Keratinocyte (primary cell): Measurements from ENCODE around the gene NPR1. TPM values are rescaled to one million over a fixed set of nuclear protein-coding genes. Genes with fewer than 3 reads are reported as not detected.

ENCODE experiments used
- DNase-seq: peaks from one replicate; pipeline ENCODE4 v3.0.0-alpha.2; 2011; ENCODE audit warnings: low read depth, missing footprints, low spot score
- FAIRE-seq: peaks from 2 replicates; lab custom pipeline; 2011; peaks lifted over from hg19 to GRCh38; lab: Jason Lieb, UNC
- H2AFZ ChIP-seq: 2 replicates; pipeline ENCODE4 v1.6.0; 2012; ENCODE audit warnings: low read length, control low read depth, inconsistent platforms; ENCODE audit not compliant: control insufficient read depth
- H3K27ac ChIP-seq: 2 replicates; pipeline ENCODE4 v1.5.1; 2011; ENCODE audit warnings: low read length; ENCODE audit not compliant: control insufficient read depth, insufficient read depth
- H3K27me3 ChIP-seq: 3 replicates; pipeline ENCODE4 v1.6.0; 2011; ENCODE audit warnings: low read length; ENCODE audit not compliant: control insufficient read depth, insufficient read depth; ENCODE audit errors: extremely low read depth
- H3K36me3 ChIP-seq, 2 experiments: 2 replicates in 1 of 2; 3 replicates in 1 of 2; pipeline ENCODE4 v1.5.1; 2011; ENCODE audit warnings: low read length in 2 of 2, mild to moderate bottlenecking in 1 of 2; ENCODE audit not compliant: control insufficient read depth in 2 of 2, insufficient read depth in 2 of 2; ENCODE audit errors: extremely low read depth in 1 of 2
- H3K4me1 ChIP-seq: 3 replicates; pipeline ENCODE4 v1.5.1; 2011; ENCODE audit warnings: low read length; ENCODE audit not compliant: control insufficient read depth, insufficient read depth; ENCODE audit errors: extremely low read depth
- H3K4me2 ChIP-seq: 3 replicates; pipeline ENCODE4 v1.6.0; 2011; ENCODE audit warnings: low read depth, low read length; ENCODE audit not compliant: control insufficient read depth, insufficient read depth; ENCODE audit errors: extremely low read depth
- H3K4me3 ChIP-seq, 3 experiments: fragments of 200-600 bp in 1 of 3; sonication (generic) in 1 of 3; 2 replicates in 2 of 3; 3 replicates in 1 of 3; pipeline ENCODE4 v1.5.1; 2011 to 2016; ENCODE audit warnings: low read length in 3 of 3, mild to moderate bottlenecking in 3 of 3, control low read depth in 2 of 3, inconsistent platforms in 1 of 3, low read depth in 1 of 3, mixed read lengths in 1 of 3, mixed run types in 1 of 3, moderate library complexity in 1 of 3; ENCODE audit not compliant: control insufficient read depth in 2 of 3, insufficient read depth in 2 of 3; ENCODE audit errors: extremely low read depth in 1 of 3
- H3K79me2 ChIP-seq: 2 replicates; pipeline ENCODE4 v1.6.0; 2012; ENCODE audit warnings: low read length; ENCODE audit not compliant: control insufficient read depth, insufficient read depth
- H3K9ac ChIP-seq: 3 replicates; pipeline ENCODE4 v1.6.0; 2011; ENCODE audit warnings: low read length; ENCODE audit not compliant: control insufficient read depth, insufficient read depth; ENCODE audit errors: extremely low read depth
- H3K9me1 ChIP-seq: 3 replicates; pipeline ENCODE4 v1.6.0; 2011; ENCODE audit warnings: low read length; ENCODE audit not compliant: control insufficient read depth, insufficient read depth; ENCODE audit errors: extremely low read depth
- H3K9me3 ChIP-seq: 2 replicates; pipeline ENCODE4 v1.5.1; 2012; ENCODE audit warnings: low read depth, low read length; ENCODE audit not compliant: control insufficient read depth
- H4K20me1 ChIP-seq: 3 replicates; pipeline ENCODE4 v1.6.0; 2011; ENCODE audit warnings: low read length; ENCODE audit not compliant: control insufficient read depth, insufficient read depth; ENCODE audit errors: extremely low read depth
- CTCF ChIP-seq, 3 experiments: IDR thresholded peaks in 1 of 3; conservative IDR thresholded peaks in 1 of 3; optimal IDR thresholded peaks in 1 of 3; 2 replicates in 2 of 3; 3 replicates in 1 of 3; pipeline versions ENCODE3 to v1.5.1; 2011; ENCODE audit warnings: low read length in 3 of 3, mild to moderate bottlenecking in 3 of 3, moderate library complexity in 2 of 3, control low read depth in 1 of 3, inconsistent platforms in 1 of 3; ENCODE audit not compliant: insufficient read depth in 2 of 3; ENCODE audit errors: extremely low read depth in 1 of 3
- EZH2 ChIP-seq: IDR thresholded peaks from one replicate; pipeline ENCODE4 v1.6.1; 2012; ENCODE audit warnings: inconsistent platforms, mild to moderate bottlenecking, low read length, moderate library complexity
- dilution Hi-C: fragments of 300-500 bp; cut with MboI; formaldehyde crosslinking; loops from one replicate; pipeline ENCODE4 v1.7.0; 2020; ENCODE audit warnings: low sequenced_read_pairs; ENCODE audit not compliant: extremely low pct_ligation_motif_present
- polyA plus RNA-seq, 5 experiments: library from polyadenylated mRNA; depleted of rRNA in 3 of 5; stranded (reverse) in 3 of 5; stranded (forward) in 1 of 5; unstranded in 1 of 5; fragments of >200 nt; gene quantifications; 1 replicate in 1 of 5; 2 replicates in 3 of 5; 3 replicates in 1 of 5; pipeline versions ENCODE4 v1.2.1 to v1.2.3, GENCODE V29; 2011 to 2012; ENCODE audit warnings: missing spikeins in 2 of 5, low read depth in 1 of 5, low replicate concordance in 1 of 5

NPR1 gene
- polyA plus RNA-seq, 1 donor (not counting 4 experiments of a cell fraction or from before 2014, with no cell fraction given) = not detected

DNA sequence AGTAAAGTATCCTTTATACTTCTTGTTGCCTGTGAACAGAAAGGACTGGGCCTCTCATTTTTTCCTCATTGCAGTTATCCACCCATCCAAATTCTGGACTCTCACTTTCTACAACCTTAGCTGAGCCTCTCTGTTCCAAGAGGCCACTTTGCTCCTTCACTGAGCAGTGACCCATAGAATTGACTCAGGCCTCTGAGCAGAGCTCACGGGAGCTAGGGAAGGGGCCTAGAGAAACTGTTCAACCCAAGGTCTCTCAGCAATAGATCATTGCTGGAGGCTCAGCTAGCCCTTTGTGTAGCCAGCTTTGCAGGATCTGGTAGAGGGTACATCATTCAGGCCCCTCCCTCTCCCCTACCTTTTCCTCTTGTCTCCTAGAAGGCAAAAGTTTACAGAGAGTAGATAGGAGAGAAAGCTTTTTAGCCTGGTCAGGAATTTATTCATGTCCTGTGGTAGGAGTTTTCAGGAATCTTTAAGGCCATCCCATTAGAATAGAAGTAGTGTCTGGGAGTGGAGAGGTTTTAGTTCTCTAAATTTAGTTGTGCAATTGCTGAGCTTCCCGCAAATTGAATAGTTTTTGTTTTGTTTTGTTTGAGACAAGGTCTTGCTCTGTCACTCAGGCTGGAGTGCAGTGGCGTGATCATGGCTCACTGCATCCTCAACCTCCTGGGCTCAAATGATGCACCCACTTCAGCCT is 56.1 kb downstream of the NPR1 start:
- H2AFZ ChIP-seq = no peak overlapping the region
- H3K4me1 ChIP-seq = no peaks in the 10 kb centered on the region
- no peak overlapping the region for H3K27ac ChIP-seq
- peaks cover 2% of the 10 kb centered on the region for H3K79me2 ChIP-seq
- no peak overlapping the region for H3K9ac ChIP-seq
- no peak for TF ChIP-seq EZH2
- DNase-seq = no peak
- no peak overlapping the region for H3K4me3 ChIP-seq
- H3K9me3 ChIP-seq = no peaks in the 10 kb centered on the region
- dilution Hi-C loops = no loop called here
- FAIRE-seq = no peak
- no peak overlapping the region for H3K4me2 ChIP-seq
- no peaks in the 10 kb centered on the region for H3K9me1 ChIP-seq
- H3K27me3 ChIP-seq = no peaks in the 10 kb centered on the region
- no peaks in the 10 kb centered on the region for H4K20me1 ChIP-seq
- peaks cover 0 to 3% of the 10 kb centered on the region in 2 experiments for H3K36me3 ChIP-seq

DNA sequence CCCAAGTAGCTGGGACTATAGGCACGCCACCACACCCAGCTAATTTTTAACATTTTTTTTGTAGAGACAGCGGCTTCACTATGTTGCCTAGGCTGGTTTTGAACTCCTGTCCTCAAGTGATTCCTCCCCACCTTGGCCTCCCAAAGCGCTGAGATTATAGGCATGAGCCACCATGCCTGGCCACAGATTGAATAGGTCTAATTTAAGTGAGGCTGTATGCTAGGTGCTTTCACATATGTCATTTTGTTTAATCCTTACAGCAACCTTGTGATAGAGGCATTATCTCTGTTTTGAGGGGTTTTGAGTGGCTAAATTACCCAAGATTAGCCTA is 56.6 kb downstream of the NPR1 start:
- Histone ChIP-seq H3K4me1 (no peaks in the 10 kb centered on the region), H3K4me3 (no peak overlapping the region), H3K9me1 (no peaks in the 10 kb centered on the region), H3K9me3 (no peaks in the 10 kb centered on the region), H3K36me3 (peaks cover 0 to 3% of the 10 kb centered on the region in 2 experiments), H2AFZ (no peak overlapping the region), H3K79me2 (no peaks in the 10 kb centered on the region), H3K9ac (no peak overlapping the region), H3K27me3 (no peaks in the 10 kb centered on the region), H3K4me2 (no peak overlapping the region), H3K27ac (no peak overlapping the region), H4K20me1 (no peaks in the 10 kb centered on the region)
- no peak for FAIRE-seq
- TF ChIP-seq CTCF (optimal IDR thresholded peaks at IDR 0.05 in 1 of 3, IDR thresholded peaks at IDR 0.05 in 1 of 3, conservative IDR thresholded peaks at IDR 0.05 in 1 of 3; ENCODE audit: extremely low read depth in 1 of 3, insufficient read depth in 2 of 3, low read length in 3 of 3) (no peak), EZH2 (no peak)
- dilution Hi-C loops = no loop called here
- DNase-seq = no peak

GRCh38 chr1:153741986-153742385 is 63.5 kb downstream of the NPR1 start:
- no peaks in the 10 kb centered on the region for H4K20me1 ChIP-seq
- H3K36me3 ChIP-seq = peaks cover 22 to 29% of the 10 kb centered on the region in 2 experiments
- H3K79me2 ChIP-seq = no peaks in the 10 kb centered on the region
- dilution Hi-C loops = loop anchor here (10.0 kb wide), 1 partner anchor 57 kb away; no protein-coding TSS in a partner anchor
- no peak overlapping the region for H2AFZ ChIP-seq
- peaks cover 3% of the 10 kb centered on the region for H3K4me1 ChIP-seq
- no peak overlapping the region for H3K4me2 ChIP-seq
- FAIRE-seq = no peak
- no peak overlapping the region for H3K9ac ChIP-seq
- H3K4me3 ChIP-seq = no peak overlapping the region
- no peak for DNase-seq
- no peaks in the 10 kb centered on the region for H3K27me3 ChIP-seq
- no peaks in the 10 kb centered on the region for H3K9me3 ChIP-seq
- TF ChIP-seq CTCF (optimal IDR thresholded peaks at IDR 0.05 in 1 of 3, IDR thresholded peaks at IDR 0.05 in 1 of 3, conservative IDR thresholded peaks at IDR 0.05 in 1 of 3; ENCODE audit: extremely low read depth in 1 of 3, insufficient read depth in 2 of 3, low read length in 3 of 3) = no peak
- no peak for TF ChIP-seq EZH2
- H3K27ac ChIP-seq = no peak overlapping the region
- H3K9me1 ChIP-seq = no peaks in the 10 kb centered on the region
